GM12891 (cell line): Measurements from ENCODE around the gene MELK.

Experiments used
- DNase-seq: peaks from one replicate; pipeline ENCODE4 v3.0.0; 2011; ENCODE audit warnings: low spot score; ENCODE audit not compliant: insufficient read length
- FAIRE-seq: peaks from 2 replicates; lab custom pipeline; 2011; peaks lifted over from hg19 to GRCh38; lab: Jason Lieb, UNC
- PAX5 ChIP-seq: IDR thresholded peaks from 2 replicates; pipeline ENCODE4 v1.6.1; 2011; ENCODE audit warnings: low read length, moderate library complexity, mild to moderate bottlenecking; ENCODE audit not compliant: insufficient read depth, severe bottlenecking
- POLR2A ChIP-seq: IDR thresholded peaks from 2 replicates; pipeline ENCODE4 v1.6.1; 2011; ENCODE audit warnings: low read depth, low read length, control low read depth
- POLR2AphosphoS5 ChIP-seq: IDR thresholded peaks from 2 replicates; pipeline ENCODE4 v1.6.1; 2011; ENCODE audit warnings: low read depth, low read length, control low read depth
- POU2F2 ChIP-seq: IDR thresholded peaks from 2 replicates; pipeline ENCODE4 v1.6.1; 2011; ENCODE audit warnings: low read depth, mild to moderate bottlenecking, control low read depth, low read length, moderate library complexity
- SPI1 ChIP-seq: IDR thresholded peaks from 2 replicates; pipeline ENCODE4 v1.6.1; 2011; ENCODE audit warnings: low read depth, low read length, control low read depth
- TAF1 ChIP-seq: IDR thresholded peaks from 2 replicates; pipeline ENCODE4 v1.6.1; 2011; ENCODE audit warnings: low read depth, low read length, control low read depth

The MELK gene

GRCh38 chr9:36704148-36704547, 131.5 kb downstream of the MELK start:
- DNase-seq (no peak), FAIRE-seq (no peak)
- no peak for TF ChIP-seq SPI1
- no peak for TF ChIP-seq POLR2AphosphoS5
- no peak for TF ChIP-seq POU2F2

- DNase-seq (no peak), FAIRE-seq (no peak)
- no peak for TF ChIP-seq POLR2AphosphoS5
- TF ChIP-seq POLR2A = no peak
- TF ChIP-seq SPI1 = no peak
- no peak for TF ChIP-seq POU2F2
- TF ChIP-seq TAF1 = no peak
- TF ChIP-seq PAX5 = no peak
These were observed 141.1 kb downstream of the MELK start for GRCh38 chr9:36713515-36714490.

- FAIRE-seq = no peak
These were observed 143.8 kb downstream of the MELK start for GRCh38 chr9:36716496-36716895.

GRCh38 chr9:36717276-36717675, 144.6 kb downstream of the MELK start:
- DNase-seq = no peak
- FAIRE-seq = no peak
- TF ChIP-seq SPI1 = no peak
- no peak for TF ChIP-seq TAF1
- TF ChIP-seq POU2F2 = no peak
- TF ChIP-seq POLR2A = no peak
- TF ChIP-seq PAX5 = no peak
- TF ChIP-seq POLR2AphosphoS5 = no peak

More at GRCh38 chr9:36716496-36716895, 143.8 kb downstream of the MELK start:
- no peak for TF ChIP-seq PAX5
- TF ChIP-seq POLR2AphosphoS5 = no peak
- DNase-seq = no peak

GRCh38 chr9:36718612-36719011, 145.9 kb downstream of the MELK start:
- no peak for FAIRE-seq
- TF ChIP-seq POLR2A (no peak), POU2F2 (no peak), TAF1 (no peak), SPI1 (no peak), POLR2AphosphoS5 (no peak), PAX5 (no peak)
- no peak for DNase-seq

GRCh38 chr9:36720043-36720442, 147.3 kb downstream of the MELK start:
- no peak for FAIRE-seq
- TF ChIP-seq POLR2AphosphoS5 = no peak
- TF ChIP-seq SPI1 = no peak
- no peak for TF ChIP-seq TAF1
- TF ChIP-seq PAX5 = no peak
- TF ChIP-seq POU2F2 = no peak
- no peak for TF ChIP-seq POLR2A
- DNase-seq = no peak

- FAIRE-seq = no peak
- TF ChIP-seq PAX5 (no peak), POU2F2 (no peak), POLR2AphosphoS5 (no peak)
- no peak for DNase-seq
These were observed 149.3 kb downstream of the MELK start for GRCh38 chr9:36721846-36722588.

- DNase-seq (no peak), FAIRE-seq (no peak)
- TF ChIP-seq TAF1 (no peak), SPI1 (no peak), PAX5 (no peak), POU2F2 (no peak), POLR2A (no peak)
These were observed 153.2 kb downstream of the MELK start for GRCh38 chr9:36725777-36726356.
